GM21576 (cell line): ENCODE results near the gene TAS2R10.

Experiments used
- ATAC-seq: cut with Tn5 transposase; IDR thresholded peaks from one replicate; pipeline ENCODE4 v1.9.1; 2021; ENCODE audit warnings: mild to moderate bottlenecking, moderate library complexity; ENCODE audit not compliant: unreplicated experiment

The TAS2R10 gene

DNA sequence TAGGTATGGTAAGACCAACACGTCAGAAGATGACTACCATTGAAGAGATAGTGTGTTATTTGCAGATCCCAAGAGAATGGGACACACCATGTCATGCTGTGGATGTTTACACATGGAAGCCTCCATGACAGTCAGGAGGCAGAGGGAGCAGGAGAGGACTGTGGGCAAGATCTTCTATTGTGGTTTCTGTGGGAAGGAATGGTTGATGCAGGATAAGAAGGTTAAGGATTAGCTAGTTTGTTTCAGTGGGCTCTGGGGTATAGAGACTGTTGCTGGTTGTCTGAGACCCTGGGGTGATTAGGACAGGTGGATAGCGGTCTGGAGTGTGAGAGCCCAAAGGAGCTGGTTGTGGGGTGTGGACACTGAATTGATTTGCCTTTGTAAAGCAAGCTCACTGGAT is 47.1 kb downstream of the TAS2R10 start:
- ATAC-seq = no peak
